ENCODE data around the gene SEPTIN14.

- TF ChIP-seq CTCF (IDR thresholded peaks at IDR 0.05) (no peak), POLR2AphosphoS5 (IDR thresholded peaks at IDR 0.05) (no peak)
Measured at GRCh38 chr7:55877308-55877707, 14.8 kb upstream of the SEPTIN14 start.
